Measurements from ENCODE around the gene CYB561D1.

The CYB561D1 gene

GRCh38 chr1:109531380-109531779 lies 37.5 kb downstream of the CYB561D1 start:
- DNase-seq, result no peak

GRCh38 chr1:109531826-109532364 lies 38.0 kb downstream of the CYB561D1 start:
- no peak for DNase-seq

- peak; percentile 60 for DNase-seq
These were observed 38.7 kb downstream of the CYB561D1 start for GRCh38 chr1:109532365-109533136.

GRCh38 chr1:109534307-109534858 lies 40.5 kb downstream of the CYB561D1 start:
- DNase-seq, result no peak

GRCh38 chr1:109535481-109535880 lies 41.6 kb downstream of the CYB561D1 start:
- no peak for DNase-seq

- no peak for DNase-seq
These were observed 42.1 kb downstream of the CYB561D1 start for GRCh38 chr1:109535971-109536491.

- DNase-seq, result no peak
These were observed 43.7 kb downstream of the CYB561D1 start for GRCh38 chr1:109537450-109538178.

- DNase-seq, result no peak
These were observed 45.1 kb downstream of the CYB561D1 start for GRCh38 chr1:109538827-109539555.

- DNase-seq, result no peak
These were observed 45.8 kb downstream of the CYB561D1 start, which contains the start of gene GPR61 for GRCh38 chr1:109539676-109540075. TSS of gene GPR61 (plus strand) at chr1:109539872. CDS start at chr1:109543023, 3,151 bp downstream.

- no peak for DNase-seq
These were observed 47.2 kb downstream of the CYB561D1 start for GRCh38 chr1:109541102-109541501.

- DNase-seq, result no peak
These were observed 48.8 kb downstream of the CYB561D1 start for GRCh38 chr1:109542657-109543056.

GRCh38 chr1:109543283-109543987 lies 49.5 kb downstream of the CYB561D1 start:
- DNase-seq, result no peak

GRCh38 chr1:109543988-109544735 lies 50.3 kb downstream of the CYB561D1 start:
- DNase-seq, result no peak

GRCh38 chr1:109546311-109547109 lies 52.6 kb downstream of the CYB561D1 start:
- DNase-seq, result peak; percentile 65

GRCh38 chr1:109547463-109548320 lies 53.8 kb downstream of the CYB561D1 start:
- no peak for DNase-seq

GRCh38 chr1:109548321-109549267 lies 54.7 kb downstream of the CYB561D1 start, which contains the start of gene GNAI3:
TSS of gene GNAI3 (plus strand) at chr1:109548615. CDS start at chr1:109548721, 106 bp downstream.
- peak; percentile 98 for DNase-seq

All from NCI-H226 (cell line).